ENCODE results near the gene TRIM37.

DNA sequence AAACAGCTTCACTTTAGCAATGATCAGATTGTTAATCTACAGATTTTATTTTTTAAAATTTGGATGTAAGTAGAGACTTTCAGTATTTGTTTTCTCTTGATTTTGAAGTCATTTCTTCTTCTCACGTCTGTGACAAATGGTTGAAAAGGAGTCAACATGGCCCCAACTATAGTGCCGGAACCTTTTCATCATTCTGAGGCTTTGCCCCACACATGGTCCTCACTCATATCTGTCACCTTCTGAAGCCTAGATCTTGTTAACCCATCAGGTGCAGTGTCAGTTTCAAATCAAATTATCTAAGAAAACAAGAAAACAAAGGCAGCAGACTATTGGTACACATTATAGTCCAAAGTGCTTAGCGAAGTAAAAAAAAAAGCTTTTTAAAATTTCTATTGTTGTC, 124.1 kb downstream of the TRIM37 start:
- TF ChIP-seq FOXM1 (IDR thresholded peaks at IDR 0.05; ENCODE audit: borderline replicate concordance, low read depth): no peak
- no peak for TF ChIP-seq EGR1 (IDR thresholded peaks at IDR 0.05)
- TF ChIP-seq TCF12 (IDR thresholded peaks at IDR 0.05; ENCODE audit: low read depth): no peak
- no peak for TF ChIP-seq YY1 (IDR thresholded peaks at IDR 0.05; ENCODE audit: low read depth)

All from Ishikawa (cell line).